NCI-H446 (cell line): ENCODE results near the gene ABCA3.

Experiments used
- DNase-seq, 2 experiments: peaks; one replicate each; lab custom pipeline; 2025; lab: John Stamatoyannopoulos, UW

The ABCA3 gene

DNA sequence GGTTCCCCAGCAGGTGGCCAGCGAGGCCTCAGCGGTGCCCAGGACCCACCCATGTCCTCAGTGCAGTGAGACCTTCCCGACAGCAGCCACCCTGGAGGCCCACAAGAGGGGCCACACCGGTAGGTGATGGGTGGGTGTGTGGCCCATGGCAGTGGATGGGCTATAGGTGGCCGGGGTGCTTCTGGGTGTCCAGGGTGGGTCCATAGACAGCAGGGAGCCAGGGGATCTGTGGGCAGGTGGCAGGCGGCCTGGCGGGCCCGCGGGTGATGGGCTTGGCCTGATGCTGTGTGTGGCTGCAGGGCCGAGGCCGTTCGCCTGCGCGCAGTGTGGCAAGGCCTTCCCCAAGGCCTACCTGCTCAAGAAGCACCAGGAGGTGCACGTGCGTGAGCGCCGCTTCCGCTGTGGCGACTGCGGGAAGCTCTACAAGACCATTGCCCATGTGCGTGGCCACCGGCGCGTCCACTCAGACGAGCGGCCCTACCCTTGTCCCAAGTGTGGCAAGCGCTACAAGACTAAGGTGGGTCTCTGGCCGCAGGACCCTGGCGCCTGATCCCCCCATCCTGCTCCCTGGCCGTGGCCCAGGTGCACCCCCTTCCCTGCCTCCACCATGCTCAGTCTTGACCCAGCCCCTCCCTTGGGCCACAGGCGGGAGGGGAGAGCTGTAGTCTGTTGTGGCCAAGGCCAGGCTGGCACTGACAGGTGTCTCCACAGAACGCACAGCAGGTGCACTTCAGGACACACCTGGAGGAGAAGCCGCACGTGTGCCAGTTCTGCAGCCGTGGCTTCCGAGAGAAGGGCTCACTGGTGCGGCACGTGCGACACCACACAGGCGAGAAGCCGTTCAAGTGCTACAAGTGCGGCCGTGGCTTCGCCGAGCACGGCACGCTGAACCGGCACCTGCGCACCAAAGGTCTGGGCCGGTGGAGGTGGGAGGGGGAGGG, 106.4 kb downstream of the ABCA3 start:
- no peak for DNase-seq

DNA sequence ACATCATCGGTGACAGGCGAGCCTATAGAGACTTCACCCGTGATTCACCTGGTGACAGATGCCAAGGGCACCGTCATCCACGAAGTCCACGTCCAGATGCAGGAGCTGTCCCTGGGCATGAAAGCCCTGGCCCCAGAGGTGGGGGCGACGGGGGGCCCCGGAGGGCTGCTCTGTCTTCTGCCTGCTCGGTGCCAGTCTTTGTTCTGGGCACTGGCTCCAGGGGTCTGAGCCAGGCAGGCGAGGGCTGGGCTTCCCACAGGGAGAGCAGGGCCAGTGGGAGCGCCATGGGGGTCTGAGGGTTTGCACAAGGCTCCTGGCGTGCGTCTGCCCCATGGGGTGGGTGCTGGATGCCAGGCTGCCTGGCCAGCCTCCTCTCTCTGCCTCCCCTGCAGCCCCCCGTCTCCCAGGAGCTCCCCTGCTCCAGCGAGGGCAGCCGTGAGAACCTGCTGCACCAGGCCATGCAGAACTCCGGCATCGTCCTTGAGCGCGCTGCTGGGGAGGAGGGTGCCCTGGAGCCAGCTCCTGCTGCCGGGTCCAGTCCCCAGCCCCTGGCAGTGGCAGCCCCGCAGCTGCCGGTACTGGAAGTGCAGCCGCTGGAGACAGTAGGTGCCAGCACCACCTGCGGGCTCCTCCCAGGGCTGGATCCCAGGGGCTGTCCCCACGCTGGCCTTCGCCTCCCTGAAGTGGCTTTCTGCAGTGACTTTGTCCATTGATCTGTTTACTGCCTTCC, 107.3 kb downstream of the ABCA3 start:
- DNase-seq = no peak

DNA sequence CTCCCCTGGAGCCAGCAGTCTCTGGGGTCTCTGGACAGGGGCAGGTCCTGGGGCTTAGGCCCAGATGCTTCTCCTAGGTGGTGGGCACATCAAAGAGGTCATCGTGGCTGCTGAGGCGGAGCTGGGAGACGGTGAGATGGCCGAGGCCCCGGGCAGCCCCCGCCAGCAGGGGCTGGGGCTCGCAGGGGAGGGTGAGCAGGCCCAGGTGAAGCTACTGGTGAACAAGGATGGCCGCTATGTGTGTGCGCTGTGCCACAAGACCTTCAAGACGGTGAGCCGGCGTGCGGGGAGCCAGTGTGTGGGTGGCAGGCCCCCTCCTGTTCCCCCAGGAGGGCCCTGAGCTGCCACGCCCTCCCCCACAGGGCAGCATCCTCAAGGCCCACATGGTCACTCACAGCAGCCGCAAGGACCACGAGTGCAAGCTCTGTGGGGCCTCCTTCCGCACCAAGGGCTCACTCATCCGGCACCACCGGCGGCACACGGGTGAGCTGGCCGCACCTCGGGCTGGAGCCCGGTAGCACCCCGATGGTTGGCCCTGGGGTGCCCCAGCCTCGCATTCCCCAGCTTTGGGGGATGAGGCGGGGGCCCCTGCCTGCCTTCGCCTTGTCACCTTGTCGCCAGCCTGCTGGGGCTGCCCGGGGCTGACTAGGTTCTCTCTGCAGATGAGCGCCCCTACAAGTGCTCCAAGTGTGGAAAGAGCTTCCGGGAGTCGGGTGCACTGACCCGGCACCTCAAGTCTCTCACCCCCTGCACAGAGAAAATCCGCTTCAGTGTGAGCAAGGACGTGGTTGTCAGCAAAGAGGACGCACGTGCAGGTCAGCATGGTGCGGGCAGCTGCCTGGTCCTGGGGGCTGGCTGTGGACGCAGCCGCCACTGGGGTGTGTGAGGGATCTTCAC, 108.2 kb downstream of the ABCA3 start:
- DNase-seq = no peak

DNA sequence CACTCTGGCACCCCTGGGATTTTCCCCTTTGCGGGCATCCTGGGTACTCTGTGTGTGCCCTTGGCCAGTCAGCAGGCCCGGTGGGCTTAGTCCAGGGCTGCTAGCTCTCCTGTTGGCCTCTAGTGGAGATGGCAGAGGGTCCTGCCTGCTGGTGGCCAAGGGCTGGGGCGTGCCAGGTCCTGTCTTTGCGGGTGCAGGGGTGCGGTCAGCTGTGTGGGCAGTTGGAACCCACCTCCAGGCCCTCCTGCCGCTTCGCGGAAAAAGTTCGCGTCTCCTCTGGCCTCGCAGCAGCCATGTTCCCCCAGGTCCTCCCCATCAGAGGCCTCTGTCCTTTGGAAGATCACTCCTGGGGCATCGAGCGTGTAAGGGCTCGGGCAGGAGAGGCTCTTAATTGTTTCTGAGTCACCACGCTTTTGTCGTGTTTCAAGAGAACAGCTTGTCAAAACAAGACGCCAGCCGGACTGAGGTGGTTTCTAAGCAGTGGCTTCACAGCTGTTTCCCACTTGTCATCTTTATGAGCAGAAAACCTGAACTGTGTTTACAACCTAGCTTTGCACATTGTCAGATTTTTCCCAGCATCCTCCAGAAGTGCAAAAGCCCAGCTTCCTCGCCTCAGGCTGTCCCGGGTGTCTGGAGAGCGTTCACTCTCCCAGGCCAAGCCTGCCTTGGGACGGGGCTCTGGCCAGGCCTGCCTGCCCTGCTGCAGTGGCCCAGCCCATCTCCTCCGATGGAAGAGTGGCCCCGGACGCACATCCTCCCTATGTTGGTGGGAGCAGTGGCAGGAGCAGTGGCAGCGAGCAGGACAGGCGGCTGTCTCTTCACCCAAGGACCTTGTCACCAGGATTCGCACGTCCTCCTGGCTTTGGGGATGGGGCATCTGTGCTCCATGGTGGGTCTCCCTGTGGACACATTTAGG, 109.3 kb downstream of the ABCA3 start:
- no peak for DNase-seq

DNA sequence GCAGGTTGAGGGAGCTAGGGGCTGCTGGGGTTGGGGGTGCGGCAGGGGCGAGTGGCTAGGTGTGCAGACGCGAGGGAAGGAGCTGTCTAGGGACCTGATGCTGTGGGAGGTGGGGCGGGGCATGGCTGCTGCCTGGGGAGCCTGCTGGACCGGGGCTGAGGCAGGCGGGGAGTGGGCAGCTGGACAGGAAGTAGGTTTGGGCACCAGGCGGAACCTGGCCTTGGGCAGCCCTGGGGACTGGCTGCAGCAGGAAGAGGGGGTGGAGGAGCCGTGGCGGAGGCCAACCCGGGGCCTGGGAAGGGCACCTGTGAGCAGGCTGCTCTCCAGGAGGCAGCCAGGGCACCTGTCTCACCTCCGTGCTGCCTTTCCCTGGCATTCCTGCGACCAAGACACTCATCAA, 110.2 kb downstream of the ABCA3 start:
- DNase-seq = no peak

DNA sequence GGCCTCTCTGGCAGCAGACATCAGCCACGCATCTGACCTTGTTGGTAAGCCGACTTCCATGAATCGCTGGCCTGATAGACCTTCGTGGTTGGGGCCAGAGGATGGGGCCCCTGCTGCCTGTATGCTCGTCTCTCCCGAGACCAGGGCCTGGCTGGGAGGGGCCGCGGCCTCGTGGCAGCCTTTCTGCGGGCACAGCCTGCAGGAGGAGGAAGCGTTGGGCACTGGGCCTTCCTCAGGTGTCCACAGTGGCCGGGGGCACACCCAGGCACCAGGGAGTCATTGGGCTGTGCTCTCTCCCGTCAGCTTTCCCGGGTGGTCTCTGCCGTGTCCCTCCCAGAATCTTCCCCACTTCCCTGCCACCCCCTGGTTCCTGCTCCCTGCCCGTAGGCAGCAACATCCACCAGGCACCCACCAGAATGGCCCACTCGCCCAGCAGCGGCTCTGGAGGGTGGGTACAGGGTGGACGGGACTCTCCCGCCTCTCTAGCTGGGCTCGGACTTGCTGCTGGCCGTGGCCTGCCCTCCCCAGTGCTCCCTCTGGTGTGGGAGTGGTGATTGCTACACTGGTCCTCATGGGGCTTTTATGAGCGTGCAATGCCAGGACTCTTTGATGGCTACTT, 110.8 kb downstream of the ABCA3 start:
- DNase-seq = no peak

DNA sequence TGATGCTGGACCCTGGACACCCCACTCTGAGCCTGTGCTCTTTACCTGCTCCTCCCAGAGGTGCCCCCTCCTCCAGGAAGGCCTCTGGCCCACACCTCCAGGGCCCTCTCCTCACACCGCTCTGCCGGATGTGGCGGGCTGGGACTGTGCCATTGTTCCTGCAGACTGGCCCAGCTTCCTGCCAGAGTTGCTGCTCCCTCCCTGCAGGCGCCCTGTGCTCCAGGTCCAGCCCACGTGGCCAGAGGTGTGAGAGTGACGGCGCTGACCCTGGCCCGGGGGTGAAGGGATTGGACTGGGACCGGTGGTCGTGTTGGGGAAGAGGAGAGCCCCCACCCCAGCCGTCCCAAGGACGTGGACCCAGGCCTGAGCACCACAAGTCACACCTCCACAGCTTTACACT, 111.4 kb downstream of the ABCA3 start:
- DNase-seq = no peak

DNA sequence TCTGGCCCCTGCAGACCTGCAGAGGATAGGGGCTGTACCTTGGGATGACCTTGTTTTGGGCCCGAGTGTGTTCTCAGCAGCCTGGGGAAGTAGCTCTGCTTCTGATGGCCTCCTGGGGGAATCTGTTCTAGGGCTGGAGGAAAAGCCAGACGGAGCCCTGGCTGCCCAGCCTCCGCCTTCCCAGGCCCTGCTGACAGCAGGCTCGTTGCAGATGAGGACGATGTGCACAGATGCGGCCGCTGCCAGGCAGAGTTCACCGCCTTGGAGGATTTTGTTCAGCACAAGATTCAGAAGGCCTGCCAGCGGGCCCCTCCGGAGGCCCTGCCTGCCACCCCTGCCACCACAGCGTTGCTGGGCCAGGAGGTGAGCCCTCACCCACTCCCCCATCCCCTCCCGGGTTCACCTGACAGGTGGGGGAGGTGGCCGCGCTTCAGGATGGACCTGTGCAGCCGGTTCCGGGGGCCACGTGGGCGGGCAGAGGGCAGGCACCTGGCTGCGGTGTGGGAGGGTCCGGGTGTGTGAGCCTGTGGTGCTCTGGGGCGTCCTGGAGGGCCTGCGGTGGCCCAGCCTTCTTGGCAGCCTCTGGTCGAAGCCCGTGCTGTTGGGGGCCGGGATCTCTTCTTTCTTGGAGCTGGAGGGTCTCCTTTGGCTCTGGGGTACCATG, 112.2 kb downstream of the ABCA3 start:
- no peak for DNase-seq

DNA sequence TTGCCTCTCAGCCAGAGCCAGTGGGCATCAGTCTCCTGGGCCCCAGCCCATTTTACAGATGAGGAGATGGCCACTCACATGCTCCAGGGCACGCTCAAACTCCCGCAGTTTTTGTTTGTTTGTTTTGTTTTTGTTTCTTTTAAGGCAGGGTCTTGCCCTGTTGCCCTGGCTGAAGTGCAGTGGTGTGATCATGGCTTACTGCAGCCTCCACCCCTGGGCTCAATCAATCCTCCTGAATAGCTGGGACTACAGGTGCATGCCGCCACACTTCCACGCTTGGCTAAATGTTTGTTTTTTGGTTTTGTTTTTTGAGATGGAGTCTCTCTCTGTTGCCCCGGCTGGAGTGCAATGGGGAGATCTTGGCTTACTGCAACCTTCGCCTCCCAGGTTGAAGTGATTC, 113.6 kb downstream of the ABCA3 start:
- no peak for DNase-seq

DNA sequence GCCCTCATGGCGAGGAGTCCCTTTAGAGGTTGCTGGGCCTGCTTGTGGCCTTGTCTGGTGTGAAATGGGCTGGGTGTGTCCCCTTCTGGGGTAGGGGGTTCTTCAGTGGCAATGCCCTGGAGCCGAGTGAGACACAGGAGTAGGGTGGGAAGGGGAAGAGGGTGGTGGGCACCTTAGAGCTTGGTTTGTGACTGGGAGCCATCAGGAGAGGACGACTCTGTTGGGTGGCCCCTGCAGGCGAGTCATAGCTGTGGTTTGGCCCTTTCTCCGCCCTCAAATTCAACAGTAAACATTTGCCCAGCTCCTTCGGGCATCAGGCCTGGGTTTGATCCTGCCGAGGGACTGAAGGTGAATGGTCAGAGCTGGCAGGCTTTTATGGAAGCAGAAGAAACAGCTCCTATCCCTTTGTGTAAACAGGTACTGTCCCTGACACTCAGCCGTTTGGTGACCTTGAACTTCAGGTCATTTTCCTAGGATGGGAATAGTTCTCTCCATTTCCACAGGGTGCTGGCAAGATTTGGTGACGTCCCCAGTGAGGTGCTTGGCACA, 114.2 kb downstream of the ABCA3 start:
- no peak for DNase-seq
